HG03442 (cell line): Measurements from ENCODE around the gene ACSF2.
"Not testable (repeated sequence)": the region's sequence is repeated elsewhere in the genome, so short reads cannot be mapped to it uniquely, and the experiment has no call there.

Experiments used
- ATAC-seq: cut with Tn5 transposase; IDR thresholded peaks from one replicate; pipeline ENCODE4 v1.9.1; 2021; ENCODE audit warnings: mild to moderate bottlenecking, moderate library complexity; ENCODE audit not compliant: unreplicated experiment

ACSF2 gene

GRCh38 chr17:50475775-50476544 lies 49.9 kb downstream of the ACSF2 start:
- not testable (repeated sequence) for ATAC-seq

- ATAC-seq, result no peak
Measured at GRCh38 chr17:50476545-50477315, 50.7 kb downstream of the ACSF2 start.

GRCh38 chr17:50477976-50478375 lies 52.0 kb downstream of the ACSF2 start:
- ATAC-seq, result no peak

GRCh38 chr17:50478391-50479381 lies 52.7 kb downstream of the ACSF2 start, which contains the start of gene RSAD1:
Gene RSAD1, plus strand, starts transcription at chr17:50478860. Its CDS starts 25 bp downstream, at chr17:50478885.
- peak; percentile 81 for ATAC-seq

- peak; percentile 37 for ATAC-seq
Measured at GRCh38 chr17:50479522-50480141, 53.6 kb downstream of the ACSF2 start.

GRCh38 chr17:50480142-50480764 lies 54.2 kb downstream of the ACSF2 start:
- no peak for ATAC-seq

- no peak for ATAC-seq
Measured at GRCh38 chr17:50480854-50481490, 55.0 kb downstream of the ACSF2 start.

- ATAC-seq, result no peak
Measured at GRCh38 chr17:50481648-50482047, 55.6 kb downstream of the ACSF2 start.

GRCh38 chr17:50482110-50482509 lies 56.1 kb downstream of the ACSF2 start:
- ATAC-seq, result no peak

- ATAC-seq, result peak; percentile 29
Measured at GRCh38 chr17:50482516-50482915, 56.5 kb downstream of the ACSF2 start.

- no peak for ATAC-seq
Measured at GRCh38 chr17:50483266-50483665, 57.2 kb downstream of the ACSF2 start.

GRCh38 chr17:50484386-50485155 lies 58.6 kb downstream of the ACSF2 start:
- ATAC-seq, result no peak

- no peak for ATAC-seq
Measured at GRCh38 chr17:50487213-50488096, 61.4 kb downstream of the ACSF2 start.

- no peak for ATAC-seq
Measured at GRCh38 chr17:50488880-50489279, 62.9 kb downstream of the ACSF2 start.

- no peak for ATAC-seq
Measured at GRCh38 chr17:50491505-50491904, 65.5 kb downstream of the ACSF2 start.

GRCh38 chr17:50492214-50492613 lies 66.2 kb downstream of the ACSF2 start:
- ATAC-seq, result no peak

- no peak for ATAC-seq
Measured at GRCh38 chr17:50493744-50494143, 67.7 kb downstream of the ACSF2 start.
